IPS DF 4.7 (cell line): ENCODE measurements around the gene ZNF280A.

Source experiments
- DNase-seq: peaks from one replicate; pipeline ENCODE4 v3.0.0-alpha.2; 2013; ENCODE audit warnings: low spot score; ENCODE audit errors: extremely low read depth

ZNF280A gene, protein sequence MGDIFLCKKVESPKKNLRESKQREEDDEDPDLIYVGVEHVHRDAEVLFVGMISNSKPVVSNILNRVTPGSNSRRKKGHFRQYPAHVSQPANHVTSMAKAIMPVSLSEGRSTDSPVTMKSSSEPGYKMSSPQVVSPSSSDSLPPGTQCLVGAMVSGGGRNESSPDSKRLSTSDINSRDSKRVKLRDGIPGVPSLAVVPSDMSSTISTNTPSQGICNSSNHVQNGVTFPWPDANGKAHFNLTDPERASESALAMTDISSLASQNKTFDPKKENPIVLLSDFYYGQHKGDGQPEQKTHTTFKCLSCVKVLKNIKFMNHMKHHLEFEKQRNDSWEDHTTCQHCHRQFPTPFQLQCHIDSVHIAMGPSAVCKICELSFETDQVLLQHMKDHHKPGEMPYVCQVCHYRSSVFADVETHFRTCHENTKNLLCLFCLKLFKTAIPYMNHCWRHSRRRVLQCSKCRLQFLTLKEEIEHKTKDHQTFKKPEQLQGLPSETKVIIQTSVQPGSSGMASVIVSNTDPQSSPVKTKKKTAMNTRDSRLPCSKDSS

DNA sequence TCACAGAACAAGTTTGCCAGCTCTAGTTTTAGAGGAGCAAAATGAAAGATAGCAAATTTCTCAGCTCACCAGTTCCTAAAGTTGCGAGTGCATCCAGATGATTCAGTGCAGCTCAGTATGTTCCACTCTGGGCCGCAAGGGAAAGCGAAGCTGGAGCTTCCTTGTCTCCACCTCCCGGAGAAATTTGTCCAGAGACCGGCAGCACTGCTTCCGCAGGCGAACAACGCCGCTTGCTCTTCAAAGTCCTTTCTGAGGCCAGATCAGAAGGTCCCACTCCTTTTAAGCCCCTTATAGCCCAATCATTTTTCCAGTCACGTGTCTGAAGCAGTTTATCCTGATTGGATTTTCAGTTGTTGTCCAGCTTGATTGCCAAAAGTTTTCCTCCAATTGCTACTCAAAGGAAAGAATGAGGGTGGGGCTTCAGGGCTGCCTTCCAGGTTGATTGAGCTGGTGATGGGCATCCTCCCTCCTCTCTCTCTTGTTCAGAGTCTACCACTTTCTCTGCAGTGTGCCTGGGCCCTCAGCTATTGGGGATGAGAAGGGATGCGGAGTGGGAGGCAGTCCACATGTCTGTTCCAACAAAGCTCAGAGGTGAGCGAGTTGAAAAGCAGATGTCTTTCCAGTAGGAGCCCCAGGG, at the start of gene ZNF280A:
ZNF280A (minus strand) TSS at position 251 of the 637 bp plus-strand sequence. CDS start 4,640 bp downstream, outside the sequence.
- no peak for DNase-seq

DNA sequence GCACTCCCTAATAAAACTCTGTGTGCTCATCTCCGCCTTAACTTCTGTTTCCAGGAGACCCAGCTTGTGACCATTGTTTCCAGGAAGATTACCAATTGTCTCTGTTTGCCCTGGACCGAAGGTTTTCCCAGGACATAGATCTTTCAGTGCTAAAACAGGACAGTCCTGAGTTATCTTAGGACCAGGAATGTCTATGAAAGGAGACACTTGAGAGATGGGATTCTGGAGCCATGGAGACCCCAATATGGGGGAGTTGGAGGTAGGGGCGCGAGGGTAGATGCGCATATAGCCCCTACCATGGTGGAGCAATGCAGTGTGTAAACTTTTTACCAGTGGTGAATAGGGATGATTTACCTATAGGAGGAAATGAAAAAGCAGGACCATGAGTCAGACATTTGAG, 49.1 kb upstream of the ZNF280A start:
- no peak for DNase-seq

DNA sequence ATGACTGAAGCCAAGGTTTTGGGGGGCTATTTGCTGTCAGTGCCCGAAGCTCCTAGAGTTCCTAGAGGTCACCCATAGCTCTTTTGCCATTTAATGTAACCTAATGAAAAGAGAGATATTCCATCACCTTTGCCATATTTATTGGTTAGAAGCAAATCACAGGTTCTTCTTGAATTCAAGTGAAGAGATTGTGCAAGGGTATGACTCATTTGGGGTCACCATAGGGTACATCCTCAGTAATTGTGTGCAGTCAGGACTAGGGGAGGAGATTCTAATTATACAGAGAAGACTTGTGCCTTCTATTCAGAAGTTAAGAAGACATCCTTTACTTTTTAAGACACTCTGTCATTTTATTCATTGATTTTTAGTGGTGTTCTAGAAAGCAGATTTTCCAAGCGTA, 45.9 kb upstream of the ZNF280A start:
- no peak for DNase-seq

DNA sequence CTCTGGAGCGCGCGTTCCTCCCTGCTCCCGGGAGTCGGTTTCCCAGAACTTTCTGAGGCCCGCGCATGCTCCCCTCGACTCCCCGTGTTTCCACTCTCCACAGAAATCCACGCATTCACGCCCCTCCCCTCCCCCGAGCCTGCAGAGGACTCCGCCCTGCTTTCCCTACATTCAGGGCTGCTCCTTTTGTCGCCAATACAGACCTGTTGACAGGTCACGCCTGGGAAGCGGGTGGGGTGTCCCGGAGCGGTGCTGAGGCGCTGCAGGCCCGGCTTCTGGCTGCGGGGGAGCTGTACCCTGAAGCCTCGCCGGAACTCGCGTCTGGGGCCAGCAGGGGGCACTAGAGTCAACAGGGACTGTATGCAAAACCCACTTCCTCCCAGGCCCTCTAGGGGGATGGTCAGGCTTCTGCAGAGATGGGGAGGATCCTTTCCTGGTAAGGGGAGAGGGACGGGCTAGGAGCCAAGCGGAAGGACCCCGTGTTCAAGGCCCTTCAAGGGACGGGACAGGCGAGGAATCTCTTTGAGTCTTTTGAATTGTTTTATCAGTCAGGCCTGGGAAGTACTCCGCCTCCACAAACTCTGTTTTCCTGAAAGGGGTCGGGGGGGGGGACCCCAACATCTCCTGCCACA, 39.0 kb upstream of the ZNF280A start, which contains the start of gene PRAME:
PRAME (minus strand) TSS at position 294 of the 632 bp plus-strand sequence. CDS start 2,433 bp downstream, outside the sequence.
- peak; percentile 49 for DNase-seq

DNA sequence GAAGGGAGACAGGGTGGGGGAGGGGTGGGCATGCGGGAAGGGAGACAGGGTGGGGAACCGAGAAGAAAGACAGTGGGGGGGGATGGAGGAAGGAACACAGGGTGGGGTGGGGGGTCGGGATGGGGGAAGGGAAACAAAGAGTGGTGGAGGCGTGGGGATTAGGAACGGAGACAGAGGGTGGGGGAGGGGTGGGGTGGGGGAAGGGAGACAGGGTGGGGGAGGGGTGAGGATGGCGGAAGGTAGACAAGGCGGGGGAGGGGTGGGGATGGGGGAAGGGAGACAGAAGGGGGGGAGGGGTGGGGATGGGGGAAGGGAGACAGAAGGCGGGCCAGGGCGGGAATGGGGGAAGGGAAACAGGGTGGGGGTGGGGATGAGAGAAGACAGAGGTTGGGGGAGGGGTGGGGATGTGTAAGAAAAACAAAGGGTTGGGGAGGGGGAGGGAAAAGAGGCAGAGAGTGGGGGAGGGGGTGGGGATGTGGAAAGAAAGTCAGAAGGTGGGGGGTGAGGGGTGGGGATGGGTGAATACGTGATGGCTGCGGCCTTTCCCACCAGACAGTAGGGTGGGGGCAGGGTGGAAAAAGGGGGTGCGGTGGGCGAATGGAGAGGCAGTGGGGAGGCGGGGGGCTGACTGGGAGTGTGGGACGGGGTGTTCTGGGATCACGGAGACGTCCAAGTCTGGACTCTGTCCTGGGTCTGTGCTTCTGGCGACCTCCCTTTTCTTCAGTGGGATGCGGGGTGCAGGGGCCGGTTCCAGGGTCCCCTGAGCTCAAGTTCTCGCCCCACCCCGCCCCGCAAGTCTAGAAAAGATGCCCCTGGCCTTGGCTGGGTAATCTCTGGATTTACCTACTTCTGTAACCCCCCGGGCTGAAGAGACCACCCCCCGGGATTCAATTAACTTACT, 38.3 kb upstream of the ZNF280A start:
- DNase-seq, result no peak

DNA sequence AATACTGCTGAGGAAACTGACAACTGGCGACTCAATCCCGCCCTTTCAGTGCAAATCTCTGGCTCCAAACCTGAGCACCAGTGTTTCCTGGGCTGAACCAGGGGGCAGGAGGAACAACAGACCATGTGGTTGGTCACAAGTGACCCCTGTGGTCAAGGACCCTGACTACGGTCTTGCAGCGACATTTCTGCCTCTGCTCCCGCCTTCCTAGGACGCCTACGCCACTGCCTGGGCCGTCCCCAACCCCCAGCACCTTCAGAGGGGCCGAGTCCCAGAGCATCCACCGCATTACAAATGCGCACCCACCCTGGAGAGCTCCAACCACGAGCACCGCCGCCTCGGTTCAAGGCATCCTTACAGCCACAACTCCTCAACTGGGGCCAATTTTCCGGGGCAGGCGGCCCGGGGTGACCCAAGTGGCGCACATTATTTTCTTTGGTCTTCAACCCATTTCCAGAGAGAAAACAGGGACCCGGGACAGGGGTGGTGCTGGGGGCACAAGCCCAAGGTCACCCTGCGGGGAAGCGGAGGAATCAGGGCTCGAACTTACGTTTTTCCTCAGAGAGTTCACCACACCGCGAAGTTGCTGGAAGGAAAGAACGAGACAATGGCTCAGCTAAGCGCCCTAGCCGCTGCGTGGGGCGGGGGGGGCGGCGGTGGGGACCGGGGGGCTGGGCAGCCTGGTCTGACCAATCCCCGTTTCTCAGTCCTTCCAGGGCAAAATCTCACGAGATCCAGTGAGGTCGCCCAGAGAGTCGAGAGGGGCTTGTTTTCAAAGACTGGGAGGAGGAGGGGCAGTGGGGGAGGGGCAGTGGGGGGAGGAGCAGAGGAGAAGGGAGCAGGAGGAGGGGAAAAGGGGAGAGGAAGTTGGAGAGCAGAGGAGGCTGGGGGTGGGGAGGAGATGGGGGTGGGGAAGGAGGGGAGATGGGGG, 37.2 kb upstream of the ZNF280A start:
- no peak for DNase-seq

DNA sequence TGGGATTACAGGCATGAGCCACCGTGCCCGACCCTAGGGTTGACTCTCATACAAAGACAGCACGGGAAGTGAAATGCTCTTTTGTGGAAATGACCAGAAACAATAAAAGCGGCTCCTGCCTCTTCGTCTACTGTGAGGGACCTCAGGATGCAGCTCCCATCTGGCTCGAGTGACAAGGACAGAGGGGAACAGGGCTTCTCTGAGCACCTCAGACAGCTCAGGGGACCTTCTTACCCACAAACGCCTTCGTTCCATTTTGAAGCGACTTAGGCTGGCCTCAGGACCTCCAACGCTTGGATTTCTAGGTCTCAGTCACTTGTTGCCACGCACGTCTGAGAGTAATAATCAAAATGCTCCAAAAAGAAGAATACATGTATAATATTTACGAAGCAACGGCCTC, 36.5 kb upstream of the ZNF280A start:
- DNase-seq, result no peak

DNA sequence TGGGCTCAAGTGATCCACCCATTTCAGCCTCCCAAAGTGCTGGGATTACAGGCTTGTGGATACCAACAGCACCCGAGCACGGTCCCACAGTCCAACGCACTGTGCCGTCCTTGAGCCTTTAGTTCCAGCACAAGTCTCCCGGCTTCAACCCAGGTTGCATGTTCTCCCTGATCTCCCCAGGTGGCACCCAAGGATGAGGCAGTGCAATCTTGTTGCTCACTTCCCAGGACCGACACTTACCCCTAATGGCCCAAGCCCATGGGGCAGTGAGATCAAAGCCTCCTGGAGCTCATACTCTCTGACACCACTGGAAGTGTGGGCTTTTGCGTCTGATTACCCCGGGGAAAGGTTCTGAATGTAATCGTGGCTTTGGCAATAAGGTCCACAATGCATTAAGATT, 35.5 kb upstream of the ZNF280A start:
- no peak for DNase-seq

DNA sequence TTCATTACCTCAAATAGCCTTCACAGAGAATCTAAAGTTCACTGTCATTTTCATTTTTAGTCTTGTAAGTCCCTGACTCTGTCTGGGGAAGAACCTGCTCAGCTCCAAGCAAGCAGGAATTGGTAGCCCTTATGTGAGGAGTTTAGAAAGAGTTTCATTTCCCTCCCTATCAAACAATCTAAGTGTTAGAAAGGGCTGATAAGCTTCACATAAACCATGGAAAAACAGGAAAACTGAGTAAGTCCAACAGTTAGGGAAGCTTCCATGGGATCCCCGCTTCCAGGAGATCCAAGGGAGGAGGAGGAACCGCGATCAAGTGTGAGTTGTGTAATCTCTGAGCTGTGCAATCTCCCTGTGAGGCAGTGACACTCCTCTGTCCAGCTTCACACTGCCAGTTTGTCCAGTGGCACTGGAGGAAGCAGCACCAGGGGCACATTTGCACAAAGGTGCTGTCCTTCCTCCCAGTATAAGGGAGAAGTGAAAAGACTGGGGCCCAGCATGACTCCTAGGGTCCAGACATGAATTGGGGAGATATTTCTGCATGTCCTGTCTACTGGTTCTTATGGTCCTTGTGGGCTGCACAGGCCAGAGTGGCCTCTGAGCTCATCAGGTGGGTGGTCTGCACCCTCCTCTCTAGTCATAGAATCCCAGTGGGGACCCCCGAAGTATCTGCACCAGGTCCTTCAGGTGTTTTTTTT, 34.7 kb upstream of the ZNF280A start:
- DNase-seq, result no peak

DNA sequence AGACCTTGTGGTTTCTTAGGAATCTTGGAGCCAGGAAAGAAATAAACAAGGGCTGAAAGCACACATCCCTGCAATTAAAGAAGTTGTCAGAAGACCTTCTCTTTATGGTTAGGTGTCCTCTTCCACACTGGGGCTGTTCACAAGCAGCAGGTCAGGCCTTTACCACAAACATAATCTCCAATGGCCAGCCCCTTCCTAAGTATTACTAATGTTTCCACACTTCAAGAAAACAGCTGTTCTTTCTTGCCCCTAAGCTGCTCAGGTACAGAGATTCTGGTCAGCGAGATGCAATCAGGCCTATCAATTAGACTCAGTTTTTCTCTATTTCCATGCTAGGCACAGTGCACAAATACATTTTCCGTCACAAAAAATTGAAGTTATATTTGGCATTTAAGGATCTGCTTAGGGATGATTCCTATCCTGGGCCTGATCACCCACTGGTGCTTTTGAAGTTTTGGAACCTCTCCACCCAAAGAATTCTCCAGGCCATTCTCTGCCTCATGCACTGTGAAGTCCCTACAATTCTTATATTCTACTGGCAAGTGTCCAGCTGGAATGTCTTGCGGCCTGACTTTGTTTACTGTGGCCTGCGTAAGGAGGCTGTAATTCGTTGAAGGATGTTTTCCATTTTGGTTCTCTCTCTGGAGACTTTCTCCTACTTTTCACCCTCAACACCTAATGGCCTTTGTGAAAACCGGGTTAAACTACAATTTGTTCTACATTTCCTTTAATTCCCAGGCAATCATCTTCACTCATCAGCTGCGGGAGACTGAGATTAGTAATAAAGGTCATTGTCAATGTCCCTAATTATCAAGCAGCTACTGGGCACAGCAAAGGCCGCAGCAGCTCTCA, 33.9 kb upstream of the ZNF280A start:
- DNase-seq, result no peak

DNA sequence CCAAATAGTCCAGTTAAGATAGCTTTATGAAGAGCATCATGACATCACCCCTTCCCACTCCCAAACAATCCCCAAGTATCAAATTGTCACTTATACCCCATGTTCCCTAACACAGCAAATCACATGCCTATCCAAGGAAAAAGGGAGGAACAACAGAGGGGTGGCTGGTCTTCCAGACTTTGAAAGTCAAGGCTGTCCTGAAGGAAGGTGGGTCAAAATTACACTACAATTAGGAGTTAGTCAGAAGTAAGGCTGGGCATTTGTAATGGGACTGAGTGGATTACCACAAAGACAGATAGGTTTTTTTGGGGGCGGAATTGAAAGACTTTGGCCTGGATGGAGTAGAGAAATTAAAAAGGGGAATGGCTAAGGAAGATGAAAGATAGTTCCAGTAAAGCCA, 33.1 kb upstream of the ZNF280A start:
- DNase-seq, result no peak

DNA sequence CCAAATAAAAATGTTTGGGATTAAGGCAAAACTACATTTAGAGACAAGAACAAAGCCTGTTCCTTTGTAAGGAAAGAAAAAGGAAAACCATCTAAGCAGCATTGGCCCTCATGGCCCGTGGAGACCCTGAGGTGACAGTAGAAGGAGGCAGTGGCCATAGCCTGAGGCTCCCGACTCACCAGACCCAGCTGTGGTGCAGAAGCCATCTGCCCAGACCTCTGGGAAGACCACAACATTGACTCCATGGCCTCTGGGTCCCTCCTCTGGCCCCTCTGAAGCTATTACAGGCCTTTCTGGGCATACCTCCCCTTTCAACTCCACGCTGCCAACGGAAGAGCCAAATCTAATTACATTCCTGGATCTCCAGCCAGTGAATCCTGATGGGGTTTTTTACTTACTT, 32.6 kb upstream of the ZNF280A start:
- DNase-seq, result peak; percentile 38

DNA sequence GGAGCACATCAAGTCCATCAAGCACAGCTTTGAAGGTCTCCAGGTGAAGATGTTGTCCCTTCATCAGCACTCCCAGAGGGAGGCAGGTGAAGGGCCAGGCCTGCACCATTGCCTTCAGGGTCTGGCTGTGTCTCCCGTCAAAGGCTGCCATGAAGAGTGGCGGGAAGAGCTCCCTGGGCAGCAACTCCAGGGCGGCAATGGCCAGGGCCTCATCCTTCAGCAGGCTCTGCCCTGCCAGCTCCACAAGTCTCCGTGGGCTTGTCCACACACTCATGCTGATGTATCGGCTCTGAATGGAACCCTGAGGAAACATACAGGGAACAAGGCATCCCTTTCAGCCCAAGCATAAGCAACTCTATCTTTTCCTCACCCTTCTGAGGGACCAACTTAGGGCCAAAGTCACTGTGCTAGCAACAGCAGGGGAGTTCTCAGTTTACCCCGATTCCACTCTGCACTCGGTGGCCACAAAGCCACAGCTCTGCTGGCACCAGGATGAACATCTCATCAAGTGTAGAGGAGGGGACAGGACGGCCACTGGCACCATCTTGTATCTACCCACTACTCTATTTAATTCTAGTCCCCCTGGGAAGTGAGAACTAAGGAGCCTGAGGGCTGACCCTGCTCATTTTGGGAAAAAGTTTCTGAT, 30.8 kb upstream of the ZNF280A start:
- no peak for DNase-seq

DNA sequence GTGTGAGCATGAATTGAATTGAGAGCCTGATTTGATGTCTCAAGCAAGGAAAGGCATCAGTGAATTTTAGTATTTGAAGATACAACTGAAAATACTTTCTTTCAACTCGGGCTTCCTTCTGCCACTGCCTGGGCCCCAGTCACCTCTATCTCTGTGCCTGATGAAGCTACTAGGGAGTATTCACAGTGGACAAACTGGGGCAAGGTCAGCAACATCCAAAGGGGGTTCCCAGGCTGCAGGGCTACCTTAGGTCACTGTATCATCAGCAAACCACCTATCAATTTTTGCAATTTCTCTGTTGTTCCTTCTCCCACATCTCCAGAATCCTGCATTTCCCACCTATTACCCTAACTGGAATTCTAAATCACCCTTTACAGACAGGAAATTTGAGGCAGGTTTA, 28.8 kb upstream of the ZNF280A start:
- no peak for DNase-seq

DNA sequence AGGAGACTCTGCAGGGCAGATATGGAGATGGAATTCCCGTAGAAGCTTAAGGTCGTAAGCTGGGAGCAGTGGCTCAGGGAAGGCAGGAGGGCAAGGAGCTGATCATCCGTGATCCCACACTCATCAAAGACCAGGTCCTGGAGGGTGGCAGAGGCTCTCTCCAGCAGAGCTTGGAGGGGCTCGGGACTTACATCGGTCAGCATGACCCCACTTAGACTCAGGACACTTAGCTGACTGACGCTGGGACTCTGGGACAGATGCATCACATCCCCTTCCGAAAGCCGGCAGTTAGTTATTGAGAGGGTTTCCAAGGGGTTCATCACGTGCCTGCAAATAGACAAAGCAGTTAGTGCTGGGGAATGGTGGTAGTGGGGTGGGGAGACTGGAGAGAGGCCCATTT, 28.2 kb upstream of the ZNF280A start:
- DNase-seq, result no peak

DNA sequence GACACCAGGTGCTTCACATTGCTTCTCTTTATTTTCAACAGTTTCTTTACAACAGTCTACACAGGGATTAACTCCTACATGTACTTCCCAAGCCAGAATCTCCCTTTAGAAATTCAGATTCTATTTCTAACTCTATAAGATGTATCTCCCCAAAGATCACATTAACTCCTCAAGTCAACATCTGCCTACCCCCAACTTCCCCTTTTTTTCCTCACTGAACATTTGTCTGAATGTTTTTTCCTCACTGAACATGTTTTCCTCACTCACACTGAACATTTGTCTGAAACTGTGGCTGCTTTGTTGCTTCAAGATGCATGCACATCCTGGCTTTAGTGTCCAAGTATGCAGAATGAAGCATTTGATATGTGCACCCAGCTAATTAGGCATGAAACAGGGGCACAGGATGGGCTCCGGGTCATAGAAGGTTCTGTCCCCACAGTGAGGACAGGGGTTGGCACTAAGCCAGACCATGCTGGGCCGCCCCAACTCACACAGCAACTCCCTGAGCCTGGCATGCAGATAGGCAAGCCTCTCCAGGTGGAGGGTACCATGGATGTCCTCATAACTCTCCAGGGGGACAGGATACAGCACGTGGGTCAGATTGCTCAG, 27.7 kb upstream of the ZNF280A start:
- no peak for DNase-seq

DNA sequence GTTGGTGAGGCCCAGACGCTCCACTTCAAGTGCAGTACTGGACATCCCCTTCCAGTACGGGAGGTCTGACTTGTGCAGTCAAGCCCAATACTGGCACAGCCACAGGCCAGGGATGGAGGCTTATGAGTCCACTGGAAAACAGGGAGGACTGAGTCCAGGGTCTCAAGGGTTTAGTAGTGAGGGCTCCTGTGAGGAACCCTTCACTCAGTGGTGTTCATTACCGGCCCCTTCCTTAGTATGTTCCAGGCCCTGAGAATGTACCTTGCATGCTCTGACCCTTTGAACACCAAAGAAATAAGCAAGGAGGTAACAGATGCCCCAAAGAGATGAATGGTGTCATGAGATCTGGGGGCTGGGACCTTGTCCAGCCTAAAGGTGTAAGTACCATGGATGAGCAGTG, 27.2 kb upstream of the ZNF280A start:
- DNase-seq, result no peak

DNA sequence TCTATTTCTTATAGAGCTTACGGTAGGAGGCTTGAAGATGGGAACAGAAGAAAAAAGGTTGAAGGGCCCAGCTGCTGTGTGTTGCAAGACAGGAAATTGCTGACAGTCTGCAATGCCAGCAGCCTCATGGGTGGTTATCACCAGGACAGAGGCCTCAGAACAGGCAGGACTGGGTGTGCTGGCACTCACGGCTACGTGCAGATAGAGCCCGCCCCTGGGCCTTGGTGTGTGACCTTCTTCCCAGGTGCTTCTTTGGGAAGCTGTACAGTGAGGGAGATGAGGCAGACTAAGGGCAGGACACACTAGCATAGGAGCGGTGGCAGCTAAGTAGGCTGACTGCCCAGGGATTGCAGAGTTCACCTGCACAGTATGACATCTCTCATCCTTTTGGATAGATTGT, 26.4 kb upstream of the ZNF280A start:
- no peak for DNase-seq
